GM12872 (cell line): ENCODE results near the gene BSDC1.

Experiments used
- CTCF ChIP-seq: IDR thresholded peaks from 3 replicates; pipeline ENCODE4 v1.5.1; 2011; ENCODE audit warnings: low read depth, mild to moderate bottlenecking, low read length, moderate library complexity; ENCODE audit not compliant: insufficient read depth

Gene BSDC1, protein sequence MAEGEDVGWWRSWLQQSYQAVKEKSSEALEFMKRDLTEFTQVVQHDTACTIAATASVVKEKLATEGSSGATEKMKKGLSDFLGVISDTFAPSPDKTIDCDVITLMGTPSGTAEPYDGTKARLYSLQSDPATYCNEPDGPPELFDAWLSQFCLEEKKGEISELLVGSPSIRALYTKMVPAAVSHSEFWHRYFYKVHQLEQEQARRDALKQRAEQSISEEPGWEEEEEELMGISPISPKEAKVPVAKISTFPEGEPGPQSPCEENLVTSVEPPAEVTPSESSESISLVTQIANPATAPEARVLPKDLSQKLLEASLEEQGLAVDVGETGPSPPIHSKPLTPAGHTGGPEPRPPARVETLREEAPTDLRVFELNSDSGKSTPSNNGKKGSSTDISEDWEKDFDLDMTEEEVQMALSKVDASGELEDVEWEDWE

DNA sequence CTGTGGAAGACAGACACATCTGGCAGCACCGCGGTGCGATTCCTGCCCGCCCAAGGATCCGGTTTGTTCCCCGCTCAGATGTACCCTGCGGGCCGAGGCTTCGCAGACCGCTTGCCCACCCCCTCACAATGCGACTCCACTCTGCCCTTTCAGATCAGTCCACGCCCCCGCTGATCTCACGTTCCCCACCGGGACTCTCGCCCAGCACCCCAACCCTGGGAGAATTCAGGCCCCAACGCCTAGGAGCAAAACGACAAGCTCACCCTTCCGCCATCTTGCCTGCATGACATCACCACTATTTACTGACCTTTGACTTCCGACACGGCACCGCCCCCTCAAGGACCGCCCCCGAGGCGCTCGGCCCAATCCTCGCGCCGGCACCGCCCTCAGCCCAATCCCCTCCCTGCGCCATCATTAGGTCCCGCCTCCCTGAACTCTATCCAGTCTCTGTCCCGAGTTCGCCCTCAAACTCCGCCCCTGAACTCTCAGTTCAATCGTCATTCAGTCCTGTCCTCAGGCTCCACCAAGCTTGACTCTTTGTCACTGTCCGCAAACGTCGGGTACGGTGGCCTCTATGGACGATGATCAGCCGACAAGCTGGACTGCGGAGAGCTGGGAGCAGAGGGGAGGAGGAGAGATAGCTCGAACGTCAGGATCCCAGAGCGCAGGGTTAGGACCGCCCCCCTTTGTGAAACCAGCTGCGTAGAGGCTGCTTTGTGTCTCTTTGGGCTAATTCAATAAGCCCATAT is at the start of gene BSDC1:
BSDC1 (minus strand) TSS at position 301 of the 749 bp plus-strand sequence; CDS start at position 274, 27 bp downstream.
- TF ChIP-seq CTCF, result no peak

DNA sequence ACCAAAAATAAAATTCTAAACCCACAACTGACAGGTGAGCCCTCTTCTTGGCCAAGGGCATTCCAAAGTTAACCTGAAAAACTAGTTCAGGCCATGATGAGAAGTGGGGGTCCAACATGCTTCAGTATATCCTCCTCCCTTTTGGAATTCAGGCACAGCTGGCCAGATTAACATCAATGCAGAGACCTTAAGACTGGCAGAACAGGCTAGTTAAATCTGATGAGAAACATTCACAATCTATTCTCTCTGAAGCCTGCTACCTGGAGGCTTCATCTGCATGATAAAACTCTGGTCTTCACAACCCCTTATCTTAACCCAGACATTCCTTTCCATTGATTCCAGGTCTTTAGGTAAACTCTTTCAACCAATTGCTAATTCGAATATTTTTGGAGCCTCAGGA is 43.9 kb upstream of the BSDC1 start:
- no peak for TF ChIP-seq CTCF

DNA sequence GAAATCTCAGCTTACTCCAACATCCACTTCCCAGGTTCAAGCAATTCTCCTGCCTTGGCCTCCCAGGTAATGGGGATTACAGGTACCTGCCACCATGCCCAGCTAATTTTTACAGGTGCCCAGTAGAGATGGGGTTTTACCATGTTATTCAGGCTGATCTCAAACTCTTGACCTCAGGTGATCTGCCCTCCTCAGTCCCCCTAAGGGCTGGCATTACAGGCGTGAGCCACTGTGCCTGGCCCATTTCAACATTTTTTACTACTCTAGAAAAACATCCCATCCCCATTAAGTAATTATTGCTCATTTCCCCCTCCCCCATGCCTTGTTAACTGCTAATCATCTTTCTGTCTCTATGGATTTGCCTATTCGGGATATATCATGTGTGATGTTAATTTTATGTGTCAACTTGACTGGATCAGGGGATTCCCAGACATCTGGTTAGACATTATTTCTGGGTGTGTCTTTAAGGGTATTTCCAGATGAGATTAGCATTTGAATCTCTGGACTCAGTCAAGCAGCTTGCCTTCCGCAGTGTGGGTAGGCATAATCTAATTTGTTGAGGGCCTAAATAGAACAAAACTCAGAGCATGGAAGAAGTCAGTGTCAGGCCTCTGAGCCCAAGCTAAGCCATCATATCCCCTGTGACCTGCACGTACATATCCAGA is 37.6 kb upstream of the BSDC1 start:
- TF ChIP-seq CTCF, result no peak

DNA sequence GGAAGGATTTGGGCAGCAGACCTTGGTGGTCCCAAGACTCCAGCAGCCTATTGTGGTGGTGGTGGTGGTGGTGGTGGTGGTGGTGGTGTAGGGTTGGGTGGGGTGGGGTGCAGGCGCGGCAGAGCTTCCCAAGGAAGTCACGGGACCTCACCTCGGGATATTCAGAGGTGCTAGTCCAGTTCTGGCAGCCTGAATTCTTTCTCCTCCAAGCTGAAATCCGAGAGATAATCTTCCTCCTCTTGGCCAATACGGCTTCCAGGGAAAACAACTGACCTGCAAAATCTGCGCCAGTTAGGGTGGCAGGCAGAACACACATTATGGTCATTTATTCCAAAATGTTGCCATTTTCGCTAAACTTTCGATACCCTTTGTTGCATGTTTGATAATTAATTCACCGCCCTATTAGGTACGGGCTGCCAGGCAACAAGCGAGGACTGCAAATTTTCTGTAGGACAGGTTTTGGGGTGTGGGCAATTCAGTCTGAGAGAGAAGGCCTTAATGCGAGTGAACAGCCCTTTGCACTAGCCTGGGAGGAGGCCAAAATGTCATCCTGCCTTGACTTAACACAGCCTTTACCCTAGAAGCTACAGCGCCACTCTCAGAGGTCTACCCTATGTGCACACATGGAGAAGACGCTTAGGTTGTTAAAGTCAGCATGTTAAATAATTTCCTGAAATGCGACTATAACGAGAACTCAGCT is 33.2 kb upstream of the BSDC1 start:
- TF ChIP-seq CTCF, result no peak

GRCh38 chr1:32426489-32427255 is 32.4 kb upstream of the BSDC1 start:
- no peak for TF ChIP-seq CTCF

GRCh38 chr1:32421775-32422174 is 27.5 kb upstream of the BSDC1 start:
- TF ChIP-seq CTCF, result no peak
